H9 (cell line): ENCODE measurements around the gene SLX4. TPM values are rescaled to one million over a fixed set of nuclear protein-coding genes. Genes with fewer than 3 reads are reported as not detected.

ENCODE experiments used
- DNase-seq: peaks from one replicate; pipeline ENCODE4 v3.0.0-alpha.2; 2017
- H2AFZ ChIP-seq: one replicate; pipeline ENCODE4 v1.6.1; 2013; ENCODE audit warnings: mild to moderate bottlenecking, low read length, control low read depth, moderate library complexity
- H2AK5ac ChIP-seq: 2 replicates; pipeline ENCODE4 v1.6.1; 2013; ENCODE audit warnings: low read length, control low read depth, mixed read lengths; ENCODE audit not compliant: insufficient read length
- H2BK120ac ChIP-seq: one replicate; pipeline ENCODE4 v1.6.1; 2013; ENCODE audit warnings: low read depth, mild to moderate bottlenecking, low read length, control low read depth, inconsistent platforms; ENCODE audit not compliant: poor library complexity, severe bottlenecking
- H2BK12ac ChIP-seq: 2 replicates; pipeline ENCODE4 v1.6.1; 2013; ENCODE audit warnings: low read length, control low read depth, mixed read lengths, low read depth; ENCODE audit not compliant: insufficient read length
- H2BK15ac ChIP-seq: 2 replicates; pipeline ENCODE4 v1.6.1; 2013; ENCODE audit warnings: low read depth, low read length, control low read depth
- H2BK20ac ChIP-seq: one replicate; pipeline ENCODE4 v1.6.1; 2013; ENCODE audit warnings: low read depth, mild to moderate bottlenecking, low read length, control low read depth, inconsistent platforms; ENCODE audit not compliant: poor library complexity, severe bottlenecking
- H2BK5ac ChIP-seq: 2 replicates; pipeline ENCODE4 v1.6.1; 2013; ENCODE audit warnings: low read length, control low read depth, mixed read lengths; ENCODE audit not compliant: insufficient read length
- H3K14ac ChIP-seq: 2 replicates; pipeline ENCODE4 v1.6.1; 2013; ENCODE audit warnings: low read length, control low read depth; ENCODE audit not compliant: insufficient read depth
- H3K18ac ChIP-seq: 2 replicates; pipeline ENCODE4 v1.6.1; 2013; ENCODE audit warnings: low read depth, mild to moderate bottlenecking, mixed read lengths, low read length, control low read depth; ENCODE audit not compliant: insufficient read length
- H3K23ac ChIP-seq: 2 replicates; pipeline ENCODE4 v1.6.1; 2013; ENCODE audit warnings: low read length, control low read depth, mixed read lengths, low read depth; ENCODE audit not compliant: insufficient read length
- H3K23me2 ChIP-seq: 2 replicates; pipeline ENCODE4 v1.6.1; 2013; ENCODE audit warnings: low read depth, mild to moderate bottlenecking, mixed read lengths, low read length, control low read depth; ENCODE audit not compliant: insufficient read length, poor library complexity, severe bottlenecking
- H3K27ac ChIP-seq: 2 replicates; pipeline ENCODE4 v1.5.1; 2013; ENCODE audit warnings: low read length, control low read depth, mixed read lengths, low read depth; ENCODE audit not compliant: insufficient read length
- H3K27me3 ChIP-seq: 2 replicates; pipeline ENCODE4 v1.6.1; 2013; ENCODE audit warnings: low read length, control low read depth, inconsistent platforms; ENCODE audit not compliant: insufficient read depth
- H3K4ac ChIP-seq: 2 replicates; pipeline ENCODE4 v1.6.1; 2013; ENCODE audit warnings: low read depth, mild to moderate bottlenecking, control low read depth, inconsistent platforms, low read length, moderate library complexity
- H3K4me1 ChIP-seq: 2 replicates; pipeline ENCODE4 v1.6.1; 2013; ENCODE audit warnings: low read length, control low read depth, inconsistent platforms; ENCODE audit not compliant: insufficient read depth
- H3K4me2 ChIP-seq: 2 replicates; pipeline ENCODE4 v1.6.1; 2013; ENCODE audit warnings: low read length, control low read depth, mixed read lengths; ENCODE audit not compliant: insufficient read length, insufficient read depth
- H3K56ac ChIP-seq: 2 replicates; pipeline ENCODE4 v1.6.1; 2013; ENCODE audit warnings: low read depth, mild to moderate bottlenecking, mixed read lengths, low read length, control low read depth; ENCODE audit not compliant: insufficient read length
- H3K79me1 ChIP-seq: 2 replicates; pipeline ENCODE4 v1.6.1; 2013; ENCODE audit warnings: low read depth, mild to moderate bottlenecking, moderate library complexity, low read length, control low read depth, inconsistent platforms; ENCODE audit not compliant: insufficient read depth, poor library complexity, severe bottlenecking
- H3K79me2 ChIP-seq: 2 replicates; pipeline ENCODE4 v1.6.1; 2013; ENCODE audit warnings: low read length, control low read depth, inconsistent platforms; ENCODE audit not compliant: insufficient read depth
- H3K9ac ChIP-seq: 2 replicates; pipeline ENCODE4 v1.6.1; 2013; ENCODE audit warnings: low read length, control low read depth, mixed read lengths; ENCODE audit not compliant: insufficient read length; ENCODE audit errors: extremely low read depth
- H3K9me3 ChIP-seq: one replicate; pipeline ENCODE4 v1.6.1; 2013; ENCODE audit warnings: low read depth, low read length, inconsistent platforms; ENCODE audit not compliant: control insufficient read depth
- H3T11ph ChIP-seq: one replicate; pipeline ENCODE4 v1.6.1; 2013; ENCODE audit warnings: mild to moderate bottlenecking, low read length, control low read depth, inconsistent platforms
- H4K20me1 ChIP-seq: one replicate; pipeline ENCODE4 v1.6.1; 2013; ENCODE audit not compliant: control insufficient read depth, insufficient read length, insufficient read depth
- H4K5ac ChIP-seq: 2 replicates; pipeline ENCODE4 v1.6.1; 2013; ENCODE audit warnings: low read depth, mild to moderate bottlenecking, mixed read lengths, low read length, control low read depth; ENCODE audit not compliant: insufficient read length
- H4K8ac ChIP-seq: replicated peaks from 2 replicates; pipeline ENCODE4 v1.6.1; 2013; ENCODE audit warnings: low read length, control low read depth, mixed read lengths, low read depth; ENCODE audit not compliant: insufficient read length
- H4K91ac ChIP-seq: 2 replicates; pipeline ENCODE4 v1.6.1; 2013; ENCODE audit warnings: low read depth, mild to moderate bottlenecking, moderate library complexity, mixed read lengths, low read length, control low read depth; ENCODE audit not compliant: insufficient read length
- H3K27ac Mint-ChIP-seq, 3 experiments: 2 replicates in 2 of 3; 3 replicates in 1 of 3; pipeline ENCODE4 v1.8.0; 2020 to 2021; ENCODE audit warnings: mixed read lengths in 3 of 3, mild to moderate bottlenecking in 1 of 3, moderate library complexity in 1 of 3
- H3K27me3 Mint-ChIP-seq: 2 replicates; pipeline ENCODE4 v1.8.0; 2021; ENCODE audit warnings: low read depth, mild to moderate bottlenecking, moderate library complexity, mixed read lengths
- H3K36me3 Mint-ChIP-seq, 3 experiments: 2 replicates in 2 of 3; 3 replicates in 1 of 3; pipeline ENCODE4 v1.8.0; 2020 to 2021; ENCODE audit warnings: low read depth in 3 of 3, mixed read lengths in 3 of 3; ENCODE audit not compliant: insufficient read depth in 1 of 3
- H3K4me1 Mint-ChIP-seq, 2 experiments: 2 replicates each; pipeline ENCODE4 v1.8.0; 2020; ENCODE audit warnings: mixed read lengths in 2 of 2
- H3K4me3 Mint-ChIP-seq, 2 experiments: 2 replicates in 1 of 2; 3 replicates in 1 of 2; pipeline ENCODE4 v1.8.0; 2020 to 2021; ENCODE audit warnings: mild to moderate bottlenecking in 2 of 2, mixed read lengths in 2 of 2, moderate library complexity in 1 of 2
- H3K9me3 Mint-ChIP-seq, 2 experiments: 2 replicates in 1 of 2; 3 replicates in 1 of 2; pipeline ENCODE4 v1.8.0; 2020; ENCODE audit warnings: mild to moderate bottlenecking in 2 of 2, mixed read lengths in 2 of 2, moderate library complexity in 1 of 2
- WGBS: extraction: QIAGEN DNeasy Blood & Tissue Kit; methylation state at CpG from one replicate; pipeline ENCODE4 v1.1.7; 2013; ENCODE audit warnings: missing lambda C conversion rate, low lambda C conversion rate, mixed read lengths; ENCODE audit not compliant: insufficient read length; ENCODE audit errors: extremely low coverage; 5-methylcytosine and 5-hydroxymethylcytosine counted together
- total RNA-seq: library from RNA; stranded (reverse); gene quantifications from 2 replicates; pipeline ENCODE4 v1.2.1, GENCODE V29; 2021
- TF ChIP-seq, protein P1 (sequence below): fragments of 200-600 bp; sonication (generic); conservative IDR thresholded peaks from 3 replicates; pipeline ENCODE4 v1.8.0; 2021; ENCODE audit warnings: antibody characterized with exemption, mild to moderate bottlenecking

SLX4 gene
- total RNA-seq, 1 experiment from 2014 or later, result 9.9 TPM

DNA sequence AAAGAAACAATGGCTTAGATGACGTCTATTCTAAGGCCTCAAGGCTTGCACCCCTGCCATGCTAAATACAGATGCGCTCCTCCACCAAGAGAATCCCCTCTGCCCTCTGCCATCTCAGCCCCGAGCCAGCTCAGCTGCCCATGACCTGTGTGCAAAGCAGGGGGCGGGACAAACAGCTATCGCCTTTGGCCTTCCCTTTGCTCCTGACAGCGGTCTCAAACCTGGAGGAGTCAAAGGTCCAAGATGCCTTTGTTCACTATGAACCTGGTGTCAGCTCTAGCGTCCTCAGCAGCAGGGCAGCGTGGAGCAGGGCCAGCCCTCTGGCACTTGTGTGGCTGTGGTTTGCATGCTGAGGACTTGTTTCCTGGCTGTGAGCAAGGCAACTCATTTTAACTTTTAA, 12.3 kb downstream of the SLX4 start:
- no peak overlapping the region for H3K9ac ChIP-seq
- H3K27me3 ChIP-seq, result no peaks in the 10 kb centered on the region
- no peaks in the 10 kb centered on the region for H3K27me3 Mint-ChIP-seq
- no peak overlapping the region for H2AK5ac ChIP-seq
- WGBS, result no CpG with 5 or more reads among the region's 8 CpGs
- no peak overlapping the region for H3T11ph ChIP-seq
- no peak overlapping the region for H4K5ac ChIP-seq
- no peaks in the 10 kb centered on the region for H3K79me2 ChIP-seq
- H3K4me1 ChIP-seq, result no peaks in the 10 kb centered on the region
- H3K23me2 ChIP-seq, result no peaks in the 10 kb centered on the region
- no peaks in the 10 kb centered on the region for H4K20me1 ChIP-seq
- no peak overlapping the region for H4K91ac ChIP-seq
- no peak overlapping the region for H2BK15ac ChIP-seq
- no peak overlapping the region for H2BK5ac ChIP-seq
- no peaks in the 10 kb centered on the region for H3K79me1 ChIP-seq
- no peak overlapping the region for H2AFZ ChIP-seq
- no peak overlapping the region for H2BK120ac ChIP-seq
- no peak overlapping the region for H3K4me2 ChIP-seq
- no peak overlapping the region for H2BK12ac ChIP-seq
- no peak overlapping the region for H3K27ac ChIP-seq
- DNase-seq, result no peak
- H3K56ac ChIP-seq, result no peak overlapping the region
- no peak overlapping the region for H4K8ac ChIP-seq
- H3K27ac Mint-ChIP-seq, result no peak overlapping the region
- no peak overlapping the region for H3K4ac ChIP-seq
- peaks cover 59 to 65% (median 63%) of the 10 kb centered on the region in 3 experiments for H3K36me3 Mint-ChIP-seq
- H3K14ac ChIP-seq, result no peak overlapping the region
- H3K18ac ChIP-seq, result no peak overlapping the region
- H2BK20ac ChIP-seq, result no peak overlapping the region
- H3K9me3 ChIP-seq, result peaks cover 18% of the 10 kb centered on the region
- H3K23ac ChIP-seq, result no peak overlapping the region
- H3K9me3 Mint-ChIP-seq, result peaks cover 23 to 24% of the 10 kb centered on the region in 2 experiments
- no peak overlapping the region for H3K4me3 Mint-ChIP-seq
- TF ChIP-seq, protein P1, sequence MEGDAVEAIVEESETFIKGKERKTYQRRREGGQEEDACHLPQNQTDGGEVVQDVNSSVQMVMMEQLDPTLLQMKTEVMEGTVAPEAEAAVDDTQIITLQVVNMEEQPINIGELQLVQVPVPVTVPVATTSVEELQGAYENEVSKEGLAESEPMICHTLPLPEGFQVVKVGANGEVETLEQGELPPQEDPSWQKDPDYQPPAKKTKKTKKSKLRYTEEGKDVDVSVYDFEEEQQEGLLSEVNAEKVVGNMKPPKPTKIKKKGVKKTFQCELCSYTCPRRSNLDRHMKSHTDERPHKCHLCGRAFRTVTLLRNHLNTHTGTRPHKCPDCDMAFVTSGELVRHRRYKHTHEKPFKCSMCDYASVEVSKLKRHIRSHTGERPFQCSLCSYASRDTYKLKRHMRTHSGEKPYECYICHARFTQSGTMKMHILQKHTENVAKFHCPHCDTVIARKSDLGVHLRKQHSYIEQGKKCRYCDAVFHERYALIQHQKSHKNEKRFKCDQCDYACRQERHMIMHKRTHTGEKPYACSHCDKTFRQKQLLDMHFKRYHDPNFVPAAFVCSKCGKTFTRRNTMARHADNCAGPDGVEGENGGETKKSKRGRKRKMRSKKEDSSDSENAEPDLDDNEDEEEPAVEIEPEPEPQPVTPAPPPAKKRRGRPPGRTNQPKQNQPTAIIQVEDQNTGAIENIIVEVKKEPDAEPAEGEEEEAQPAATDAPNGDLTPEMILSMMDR, result no peak
- H3K4me1 Mint-ChIP-seq, result no peaks in the 10 kb centered on the region
